KBM-7 (cell line): ENCODE data around the gene KCNAB1.

Experiments used
- DNase-seq: peaks from one replicate; pipeline ENCODE4 v3.0.0-alpha.2; 2015
- in situ Hi-C: fragments of 300-500 bp; cut with MboI; formaldehyde crosslinking; loops from 2 replicates; pipeline ENCODE4 v1.14.3; 2020; ENCODE audit warnings: low sequenced_read_pairs, low pct_unique_long_range_greater_than_20kb, mixed read lengths

Gene KCNAB1

DNA sequence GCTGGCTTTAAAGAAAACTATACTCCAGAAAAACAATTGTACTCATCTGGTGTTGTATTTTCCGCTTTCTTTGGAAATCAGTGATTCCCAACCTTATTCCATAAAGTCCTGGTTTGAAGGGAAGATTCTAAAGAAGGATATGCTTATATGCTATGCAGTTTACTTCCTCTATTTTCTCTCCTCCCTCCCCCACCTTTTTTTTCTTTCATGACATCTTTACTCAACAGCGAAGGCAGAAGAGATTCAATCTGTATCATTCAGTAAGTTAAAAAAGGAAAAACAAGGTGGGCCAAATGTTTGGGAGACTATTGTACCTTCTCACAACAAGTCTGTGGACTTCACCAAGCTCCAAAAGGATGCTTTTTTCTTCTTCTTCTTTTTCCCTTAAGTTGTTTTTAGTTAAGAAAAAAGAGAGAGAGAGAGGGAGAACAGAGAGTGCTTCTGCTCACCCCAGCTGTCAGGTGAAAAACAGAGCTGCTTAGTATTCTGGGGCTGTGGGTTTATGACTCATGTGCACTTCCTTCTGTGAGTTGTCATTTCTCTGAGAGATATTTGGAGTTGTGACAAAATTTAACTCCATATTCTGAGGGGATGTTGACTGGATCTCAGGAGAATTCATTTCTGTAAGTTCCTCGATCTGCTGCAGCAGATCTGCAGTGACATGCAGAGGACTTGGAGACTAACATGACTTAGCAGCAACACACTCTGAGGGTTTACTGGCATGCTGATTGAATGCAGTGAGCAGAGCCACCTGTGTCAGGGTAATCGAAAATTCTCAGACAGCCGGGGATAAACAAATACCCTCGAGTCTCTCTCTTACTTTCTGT is 363.8 kb downstream of the KCNAB1 start:
- in situ Hi-C loops = no loop called here
- DNase-seq = peak; percentile 82

DNA sequence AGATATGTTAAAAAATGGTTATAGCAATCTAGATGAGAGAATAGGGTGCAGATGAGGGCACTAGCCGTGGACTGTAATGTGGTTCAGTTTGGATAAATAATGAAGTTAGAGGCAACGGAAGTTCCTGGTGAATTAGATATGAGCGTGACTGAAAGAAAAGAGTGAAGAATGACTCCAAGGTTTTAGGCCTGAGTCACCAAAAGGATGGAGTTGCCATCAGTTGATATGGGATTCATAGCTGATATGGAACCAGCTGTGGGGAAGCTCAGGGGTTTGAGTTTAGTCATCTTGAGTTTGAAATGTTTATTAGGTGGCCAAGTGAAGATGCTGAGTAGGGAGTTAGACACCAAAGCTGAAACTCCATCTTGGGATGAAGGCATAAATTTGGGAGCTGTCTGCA is 368.4 kb downstream of the KCNAB1 start:
- DNase-seq = no peak
- in situ Hi-C loops = no loop called here

DNA sequence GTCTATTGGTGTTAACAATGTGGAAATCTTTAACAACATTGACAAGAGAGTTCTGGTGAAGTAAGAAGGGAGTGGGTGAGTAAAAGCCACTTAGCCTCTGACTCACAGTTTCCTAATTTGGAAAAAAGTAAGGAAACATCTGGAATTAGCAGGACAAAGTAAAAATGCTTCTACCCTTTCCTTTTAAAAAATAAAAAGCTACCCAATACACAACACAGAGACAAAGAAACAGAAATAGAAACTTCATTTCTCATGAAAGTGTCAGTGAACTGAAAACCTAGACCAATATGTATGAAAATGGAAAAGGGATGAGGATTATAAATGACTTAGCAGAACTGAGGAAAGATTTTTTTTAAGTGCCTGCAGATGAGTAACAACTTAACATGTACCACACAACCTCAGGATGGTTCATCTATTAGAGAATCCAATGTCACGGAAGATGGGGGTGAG is 369.1 kb downstream of the KCNAB1 start:
- DNase-seq = no peak

DNA sequence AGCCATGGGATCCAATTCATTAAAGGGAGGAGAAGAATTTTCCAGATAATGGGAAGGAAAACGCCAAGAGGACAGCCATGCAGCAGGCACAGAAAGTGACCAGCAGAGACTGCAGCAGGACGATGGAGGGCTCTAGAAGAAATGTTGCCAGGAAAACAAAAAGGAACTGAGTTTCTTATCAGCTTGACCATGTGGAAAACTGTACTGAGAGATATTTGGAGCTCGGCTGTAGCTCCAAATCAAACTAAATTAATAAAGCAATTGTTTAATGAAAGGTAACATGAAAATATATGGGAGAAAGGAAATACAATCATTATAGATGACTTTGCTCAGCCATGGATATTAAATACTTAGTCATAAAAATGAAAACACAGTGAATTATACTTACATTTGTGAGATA is 370.8 kb downstream of the KCNAB1 start:
- DNase-seq = no peak
- in situ Hi-C loops = no loop called here

More for the DNA sequence above, 369.1 kb downstream of the KCNAB1 start:
- in situ Hi-C loops = no loop called here

DNA sequence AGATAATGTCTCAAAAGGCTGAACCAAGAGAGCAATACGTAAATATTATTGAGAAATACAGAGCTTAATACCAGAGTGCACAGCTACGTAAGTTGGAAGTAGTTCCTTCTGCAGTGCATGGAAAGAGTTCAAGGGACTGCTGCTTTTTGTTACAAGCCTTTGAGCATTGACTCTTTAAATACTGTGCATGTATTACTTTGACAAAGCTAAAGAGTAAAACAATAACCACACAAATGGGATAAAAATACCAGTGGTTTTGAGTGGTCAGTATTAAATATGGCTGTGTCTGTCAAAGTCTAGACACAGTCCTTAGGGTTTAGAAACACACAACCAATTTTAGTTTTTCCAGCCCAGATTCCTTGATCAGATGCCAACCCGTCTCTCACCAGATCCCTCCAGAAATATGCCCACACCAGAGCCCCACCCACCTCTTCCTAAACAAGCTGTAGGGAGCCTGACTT is 372.5 kb downstream of the KCNAB1 start:
- no peak for DNase-seq

DNA sequence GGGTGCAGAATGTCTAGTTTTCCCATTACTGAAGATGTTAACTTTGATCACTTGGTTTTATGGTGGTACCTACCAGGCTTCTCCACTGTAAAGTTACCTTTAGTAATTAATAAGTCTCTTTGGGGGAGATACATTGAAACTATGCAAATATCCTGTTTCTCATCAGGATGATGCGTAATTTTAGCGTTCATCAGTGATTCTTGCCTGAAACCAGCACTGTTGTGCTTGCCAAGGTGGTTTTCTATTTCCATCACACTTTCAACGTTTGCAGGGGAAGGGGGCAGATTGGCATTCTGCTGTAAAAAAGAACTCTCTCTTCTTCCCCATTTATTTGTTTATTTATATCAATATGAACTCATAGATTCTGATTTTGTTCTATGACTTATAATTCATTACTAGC is 373.5 kb downstream of the KCNAB1 start:
- no peak for DNase-seq
- in situ Hi-C loops = no loop called here

More for the DNA sequence above, 372.5 kb downstream of the KCNAB1 start:
- in situ Hi-C loops = no loop called here

DNA sequence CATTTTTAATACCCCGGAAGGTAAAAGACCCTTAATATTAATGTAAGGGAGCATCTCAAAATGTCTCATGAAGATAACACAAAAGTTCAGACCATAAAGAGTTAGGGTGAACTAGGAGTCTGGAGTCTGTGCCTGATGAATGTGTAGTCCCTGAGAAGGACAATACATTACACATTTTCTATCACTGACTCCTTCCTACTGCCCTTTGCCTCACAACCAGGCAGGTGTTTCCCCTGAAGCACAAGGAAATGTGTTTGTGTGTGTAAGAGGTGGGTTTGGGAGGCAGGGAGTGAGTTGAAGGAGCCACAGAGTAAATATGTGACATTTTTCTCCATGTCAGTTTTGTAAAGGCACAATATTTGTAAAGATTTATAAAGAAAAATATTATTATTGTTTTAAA is 375.4 kb downstream of the KCNAB1 start:
- in situ Hi-C loops = no loop called here
- no peak for DNase-seq

DNA sequence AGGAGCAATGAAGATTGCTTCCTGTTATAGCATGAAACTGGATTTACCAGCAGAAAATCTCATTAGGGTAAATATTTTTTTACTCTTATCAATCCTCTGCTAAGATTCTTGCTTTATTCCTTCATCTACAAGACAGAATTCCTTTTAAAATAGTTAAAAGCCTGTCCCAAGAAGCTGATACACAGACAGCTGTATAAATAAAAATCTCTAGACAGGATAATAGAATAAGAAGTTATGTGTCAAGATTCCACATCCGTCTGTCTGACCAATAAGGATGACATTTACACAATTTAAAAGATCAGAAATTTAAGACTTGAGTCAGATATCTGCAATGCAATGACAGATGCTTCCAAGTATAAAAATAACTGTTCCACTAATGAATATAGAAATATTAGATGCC is 376.9 kb downstream of the KCNAB1 start:
- DNase-seq = no peak
- in situ Hi-C loops = no loop called here

DNA sequence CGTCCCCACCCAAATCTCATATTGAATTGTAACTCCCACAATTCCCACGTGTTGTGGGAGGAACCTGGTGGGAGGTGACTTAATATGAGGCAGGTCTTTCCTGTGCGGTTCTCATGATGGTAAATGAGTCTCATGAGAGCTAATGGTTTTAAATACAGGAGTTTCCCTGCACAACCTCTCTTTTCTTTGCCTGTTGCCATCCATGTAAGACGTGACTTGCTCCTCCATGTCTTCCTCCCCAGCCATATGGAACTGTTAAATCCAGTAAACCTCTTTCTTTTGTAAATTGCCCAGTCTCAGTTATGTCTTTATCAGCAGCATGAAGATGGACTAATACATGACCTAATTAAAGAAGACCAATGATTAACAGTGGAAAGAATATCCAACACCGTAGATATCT is 377.9 kb downstream of the KCNAB1 start:
- DNase-seq = no peak
- in situ Hi-C loops = no loop called here

DNA sequence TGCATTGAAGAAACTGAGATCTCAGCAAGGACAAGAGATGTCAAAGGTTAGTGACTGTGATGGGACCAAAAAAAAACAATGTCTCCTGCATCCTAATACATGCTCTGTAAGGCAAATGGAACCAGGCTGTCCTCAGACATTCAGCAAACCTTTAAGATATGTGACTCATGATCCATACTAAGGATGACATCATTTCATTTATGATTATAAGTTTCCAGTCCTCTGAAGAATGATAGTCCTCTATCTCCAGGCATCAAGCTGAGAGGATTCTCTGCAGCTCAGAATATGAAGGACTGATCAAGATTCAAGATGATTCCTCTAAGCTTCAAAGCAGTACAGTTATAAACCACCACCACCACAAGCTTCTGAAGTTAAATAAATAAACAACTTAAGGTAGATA is 386.9 kb downstream of the KCNAB1 start:
- in situ Hi-C loops = no loop called here

DNA sequence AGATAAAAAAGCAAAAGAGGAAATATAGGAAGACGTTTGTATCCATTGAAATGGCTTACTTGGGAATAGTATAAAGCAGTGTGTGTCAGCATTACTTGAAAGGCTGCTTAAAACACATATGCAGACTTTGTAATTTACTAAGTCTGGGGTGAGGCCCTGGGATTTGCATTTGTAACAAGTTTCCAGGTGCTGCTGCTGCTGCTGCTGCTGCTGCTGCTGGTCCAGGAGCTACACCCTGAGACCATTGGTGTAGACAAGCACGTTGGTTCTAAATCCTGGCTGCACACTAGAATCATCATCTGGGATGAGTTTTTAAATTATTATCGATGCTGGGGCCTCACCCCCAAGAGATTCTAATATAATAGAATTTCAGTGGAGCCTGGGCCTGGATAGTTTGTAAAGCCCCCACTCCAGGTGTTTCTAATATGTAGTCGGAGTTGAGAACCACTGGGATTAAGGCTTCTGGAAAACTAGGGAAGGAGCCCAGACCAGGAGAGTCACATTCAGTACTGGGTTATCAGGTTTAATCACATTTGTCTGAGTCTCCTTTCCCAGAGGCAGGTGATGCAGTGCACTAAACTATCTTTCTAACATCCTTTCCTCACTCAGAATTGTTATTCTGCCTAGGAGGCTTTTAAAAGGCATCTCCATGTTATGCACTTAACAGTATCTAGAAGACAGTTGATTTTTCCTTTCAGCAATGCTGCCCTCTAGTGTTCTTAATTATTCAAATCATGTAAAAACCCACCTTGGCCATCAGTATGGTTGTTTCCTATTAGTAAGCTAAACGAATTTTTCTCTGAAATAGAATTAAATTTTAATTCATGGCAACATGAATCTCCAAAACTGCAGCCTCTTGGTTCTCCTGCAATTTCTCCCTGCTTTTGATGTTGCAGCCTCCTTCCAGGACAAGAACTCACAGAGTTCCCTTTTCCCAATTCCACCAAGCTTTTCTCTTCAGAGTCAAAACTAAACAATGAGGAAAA is 389.1 kb downstream of the KCNAB1 start:
- in situ Hi-C loops = no loop called here
- peak; percentile 80 for DNase-seq

More for the DNA sequence above, 386.9 kb downstream of the KCNAB1 start:
- DNase-seq = no peak

DNA sequence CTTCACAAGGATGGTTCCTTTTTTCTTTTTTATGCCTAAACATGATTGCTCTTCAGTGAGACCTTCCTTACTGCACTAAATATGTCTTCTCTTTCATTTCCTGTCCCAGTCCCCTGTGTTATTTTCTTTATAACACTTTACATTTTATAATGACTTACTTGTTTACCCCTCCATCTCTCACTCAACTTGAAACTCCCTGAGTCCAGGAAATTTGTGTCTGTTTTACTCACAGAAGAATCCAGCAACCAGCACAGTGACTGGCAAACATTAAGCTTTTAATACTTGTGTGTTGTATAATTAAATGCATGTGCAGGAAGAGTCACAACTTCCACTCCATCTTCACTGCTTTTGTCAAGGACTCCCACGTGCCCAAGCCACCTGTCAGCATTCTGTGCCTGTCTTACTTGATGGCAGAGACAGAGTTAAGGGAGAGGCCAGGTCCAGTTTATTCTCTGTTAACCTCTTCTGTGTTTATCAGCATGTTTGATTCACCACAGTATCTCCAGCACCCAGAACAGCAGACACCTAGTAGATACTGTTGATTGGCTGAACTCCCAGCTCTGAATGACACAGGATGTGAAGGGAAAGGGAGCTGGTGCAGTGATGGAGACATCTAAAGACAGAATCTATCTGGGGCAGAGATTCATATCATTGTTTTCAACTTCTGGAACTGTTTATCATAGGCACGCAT is 391.8 kb downstream of the KCNAB1 start:
- in situ Hi-C loops = no loop called here

DNA sequence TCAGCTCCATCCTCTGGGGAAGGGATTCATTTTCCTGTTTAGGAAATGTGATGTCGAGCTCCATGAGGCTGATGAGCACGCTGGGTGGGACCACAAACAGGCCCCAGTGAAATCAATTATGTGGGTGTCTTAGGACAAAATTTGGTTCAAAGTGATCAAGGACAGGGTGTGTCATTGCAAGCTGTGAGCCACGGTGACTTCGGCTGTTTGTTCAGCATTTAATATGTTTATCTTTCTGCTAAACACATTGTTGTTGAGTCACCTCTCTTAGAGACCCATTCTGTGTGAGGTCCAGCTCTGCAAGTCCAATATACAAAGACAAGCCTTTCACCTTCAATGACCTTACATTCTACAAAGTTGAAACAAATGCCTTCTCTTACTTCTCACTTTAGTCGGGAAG is 393.2 kb downstream of the KCNAB1 start:
- DNase-seq = no peak
- in situ Hi-C loops = no loop called here

More for the DNA sequence above, 391.8 kb downstream of the KCNAB1 start:
- DNase-seq = no peak

DNA sequence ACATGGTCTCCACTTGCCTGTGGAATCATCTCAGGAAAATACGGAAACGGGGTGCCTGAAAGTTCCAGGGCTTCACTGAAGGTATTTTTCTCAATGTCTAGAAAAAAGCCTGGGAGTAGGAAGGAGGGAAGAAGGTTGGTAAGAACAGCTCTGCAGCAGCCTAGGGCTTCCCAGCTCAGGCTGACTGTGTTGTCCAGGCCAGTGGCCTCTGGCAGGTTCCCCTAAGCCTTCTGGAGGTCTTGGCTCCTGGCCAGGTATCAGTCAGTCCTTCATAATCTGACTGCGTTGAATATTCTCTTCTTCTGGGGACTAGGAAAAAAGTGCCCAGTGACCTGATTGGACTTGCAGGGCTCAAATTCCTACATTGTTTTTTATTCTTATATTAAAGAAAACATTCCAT is 395.9 kb downstream of the KCNAB1 start:
- in situ Hi-C loops = no loop called here
- no peak for DNase-seq

DNA sequence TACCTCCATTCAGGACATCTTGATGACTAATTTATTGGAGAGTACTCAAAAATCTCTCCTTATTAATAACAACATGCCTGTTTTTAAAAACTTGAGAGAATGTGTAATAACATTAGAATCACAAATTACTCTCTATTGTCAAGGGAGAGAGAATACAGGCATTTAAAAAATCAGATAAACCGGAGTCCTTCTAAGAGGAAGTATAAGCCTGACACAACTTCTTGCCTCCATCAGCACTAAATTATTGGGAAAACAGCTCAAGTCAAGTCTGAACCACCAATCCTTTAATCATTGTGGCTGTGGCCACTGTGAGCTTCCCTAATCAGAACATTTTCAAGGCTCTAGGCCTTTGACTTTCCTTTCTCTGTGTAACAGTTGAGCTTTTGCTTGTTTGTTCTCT is 396.6 kb downstream of the KCNAB1 start:
- no peak for DNase-seq
- in situ Hi-C loops = no loop called here

DNA sequence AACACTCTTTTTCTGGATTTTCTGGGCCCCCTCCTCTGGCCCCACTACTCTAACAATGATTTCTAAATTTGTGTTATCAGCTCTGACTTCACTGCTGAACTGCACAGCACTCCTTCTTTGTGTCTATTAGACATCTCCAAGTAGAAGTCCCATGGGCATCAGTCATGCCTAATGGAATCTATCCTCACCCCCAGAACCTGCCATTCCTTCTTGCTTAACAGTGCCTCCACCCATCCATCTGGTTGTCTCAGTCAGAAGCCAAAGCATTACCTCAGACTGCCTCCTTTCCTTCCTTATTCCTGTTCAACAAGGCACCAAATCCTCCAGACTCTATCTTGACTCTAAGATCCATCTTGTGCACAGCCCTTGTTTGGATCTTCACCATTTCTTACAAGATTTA is 398.3 kb downstream of the KCNAB1 start:
- no peak for DNase-seq
- in situ Hi-C loops = no loop called here

DNA sequence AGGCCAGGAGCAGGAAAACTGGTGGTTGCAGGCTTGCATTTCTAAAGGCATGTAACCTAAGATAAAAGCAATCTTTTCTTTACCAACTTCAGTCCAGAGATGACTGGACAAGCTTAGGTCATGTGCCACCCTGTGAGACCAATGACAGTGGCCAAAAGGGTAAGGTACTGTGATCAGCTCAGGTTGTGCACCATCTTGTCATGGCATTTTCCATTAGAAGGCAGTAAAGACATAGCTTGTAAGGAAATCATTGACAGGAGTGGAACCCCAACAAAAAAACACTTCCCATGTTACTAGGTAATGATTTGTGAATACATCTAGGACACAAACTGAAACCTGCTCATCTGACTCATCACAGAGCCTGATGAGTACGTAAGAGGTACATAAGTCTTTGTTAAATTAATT is 399.4 kb downstream of the KCNAB1 start:
- no peak for DNase-seq
- in situ Hi-C loops = no loop called here

DNA sequence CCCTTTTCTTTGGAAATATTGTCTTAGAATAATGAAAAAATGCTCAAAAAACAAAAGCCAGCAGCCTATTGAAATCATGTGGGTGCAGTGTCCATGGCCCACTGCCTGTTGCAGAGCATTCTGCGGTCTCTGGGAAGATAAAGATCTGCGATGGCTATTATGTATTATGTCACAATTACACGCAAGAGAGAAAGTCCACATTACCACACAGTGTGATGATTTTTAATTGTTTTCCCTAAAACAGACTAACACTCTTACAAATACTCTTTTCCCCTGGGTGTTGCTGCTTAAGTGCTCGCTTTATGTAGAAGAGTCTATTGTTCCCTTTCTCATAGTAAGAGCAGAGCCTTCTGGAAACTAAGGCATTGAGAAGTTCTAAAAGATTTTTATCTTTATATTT is 402.3 kb downstream of the KCNAB1 start:
- in situ Hi-C loops = no loop called here
- peak; percentile 54 for DNase-seq

DNA sequence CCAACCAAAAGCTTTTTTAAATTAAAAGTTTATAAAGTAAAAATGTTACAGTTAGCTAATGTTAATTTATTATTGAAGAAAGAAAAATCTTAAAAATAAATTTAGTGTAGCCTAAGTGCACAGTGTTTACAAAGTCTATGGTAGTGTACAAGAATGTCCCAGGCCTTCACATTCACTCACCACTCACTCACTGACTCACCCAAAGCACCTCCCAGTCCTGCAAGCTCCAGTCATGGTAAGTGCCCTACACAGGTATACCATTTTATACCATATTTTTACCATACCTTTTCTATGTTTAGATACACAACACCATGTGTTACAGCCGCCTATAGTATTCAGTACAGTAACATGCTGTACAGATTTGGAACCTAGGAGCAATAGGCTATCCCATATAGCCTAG is 405.4 kb downstream of the KCNAB1 start:
- in situ Hi-C loops = loop anchor here (25.0 kb wide), 1 partner anchor 561 kb away; no protein-coding TSS in a partner anchor
- no peak for DNase-seq
